COLO668 (cell line): ENCODE measurements around the gene PRDM15.

Experiments used
- DNase-seq: peaks from one replicate; lab custom pipeline; 2025; ENCODE audit not compliant: unreplicated experiment; lab: John Stamatoyannopoulos, UW

Gene PRDM15

GRCh38 chr21:41825216-41825615 is 53.9 kb downstream of the PRDM15 start:
- DNase-seq, result peak; percentile 59

GRCh38 chr21:41824466-41825207 is 54.5 kb downstream of the PRDM15 start:
- peak; percentile 28 for DNase-seq

- no peak for DNase-seq
Measured at GRCh38 chr21:41823906-41824305, 55.2 kb downstream of the PRDM15 start.

- DNase-seq, result peak; percentile 64
Measured at GRCh38 chr21:41823166-41823565, 56.0 kb downstream of the PRDM15 start.

- no peak for DNase-seq
Measured at GRCh38 chr21:41821756-41822431, 57.2 kb downstream of the PRDM15 start.

GRCh38 chr21:41821081-41821755 is 57.9 kb downstream of the PRDM15 start:
- no peak for DNase-seq

- no peak for DNase-seq
Measured at GRCh38 chr21:41820384-41821080, 58.6 kb downstream of the PRDM15 start.

- no peak for DNase-seq
Measured at GRCh38 chr21:41819856-41820281, 59.3 kb downstream of the PRDM15 start.

GRCh38 chr21:41819236-41819855 is 59.8 kb downstream of the PRDM15 start:
- no peak for DNase-seq

- DNase-seq, result no peak
Measured at GRCh38 chr21:41817877-41818855, 61.0 kb downstream of the PRDM15 start.

- DNase-seq, result peak; percentile 62
Measured at GRCh38 chr21:41817228-41817627, 61.9 kb downstream of the PRDM15 start.

- DNase-seq, result peak; percentile 71
Measured at GRCh38 chr21:41816583-41817165, 62.5 kb downstream of the PRDM15 start.

GRCh38 chr21:41815652-41816582 is 63.2 kb downstream of the PRDM15 start:
- DNase-seq, result no peak

GRCh38 chr21:41813226-41813625 is 65.9 kb downstream of the PRDM15 start:
- no peak for DNase-seq

- no peak for DNase-seq
Measured at GRCh38 chr21:41812679-41813078, 66.5 kb downstream of the PRDM15 start.

- no peak for DNase-seq
Measured at GRCh38 chr21:41810597-41810932, 68.6 kb downstream of the PRDM15 start.

- no peak for DNase-seq
Measured at GRCh38 chr21:41809891-41810596, 69.1 kb downstream of the PRDM15 start.

GRCh38 chr21:41808846-41809245 is 70.3 kb downstream of the PRDM15 start:
- no peak for DNase-seq
